NCI-H345 treated with DMSO at 0.1 percent for 48 hours (cell line): ENCODE data around the gene MYL10.

Experiments
- DNase-seq: peaks from one replicate; lab custom pipeline; 2025; ENCODE audit not compliant: unreplicated experiment; lab: John Stamatoyannopoulos, UW

The MYL10 gene

DNA sequence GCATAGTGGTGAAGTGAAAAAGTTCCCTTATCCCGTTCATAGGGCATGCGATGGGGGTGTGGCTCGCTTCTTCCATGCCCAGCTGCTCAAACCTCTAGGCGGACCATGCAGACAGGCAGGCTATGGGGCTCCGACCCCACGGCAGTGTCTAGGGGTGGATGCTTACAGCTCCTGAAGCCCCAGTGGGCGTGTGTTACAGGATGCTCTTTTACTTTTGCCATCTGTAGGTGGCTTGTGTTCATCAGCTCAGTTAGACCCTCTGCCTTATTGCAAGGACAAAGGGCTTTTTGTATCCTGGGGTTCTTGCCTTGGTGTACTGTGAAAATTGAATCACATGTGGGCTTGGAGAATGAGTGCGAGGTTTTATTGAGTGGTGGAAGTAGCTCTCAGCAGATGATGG lies at the start of gene MYL10:
MYL10 (minus strand) TSS at position 126 of the 400 bp plus-strand sequence. CDS start 178 bp downstream, outside the sequence.
- DNase-seq: no peak

DNA sequence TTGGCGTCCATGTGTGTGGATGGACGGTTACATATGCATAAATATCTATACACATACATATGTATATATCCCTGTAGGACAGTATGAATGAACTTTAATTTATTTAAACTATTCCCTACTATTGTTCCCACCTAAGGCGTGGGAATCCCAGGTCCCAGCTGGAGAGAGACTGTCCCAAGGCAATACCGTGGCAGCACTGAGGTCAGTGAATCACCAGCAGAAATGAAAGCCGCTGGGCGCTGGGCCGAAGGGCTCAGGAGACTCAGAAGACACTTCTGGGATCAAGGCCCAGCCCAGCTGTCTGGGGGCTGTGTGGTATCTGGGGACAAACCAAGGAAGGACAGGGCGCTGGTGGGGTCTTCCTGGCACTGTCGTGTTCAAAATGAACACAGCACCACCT lies 49.6 kb upstream of the MYL10 start:
- no peak for DNase-seq

DNA sequence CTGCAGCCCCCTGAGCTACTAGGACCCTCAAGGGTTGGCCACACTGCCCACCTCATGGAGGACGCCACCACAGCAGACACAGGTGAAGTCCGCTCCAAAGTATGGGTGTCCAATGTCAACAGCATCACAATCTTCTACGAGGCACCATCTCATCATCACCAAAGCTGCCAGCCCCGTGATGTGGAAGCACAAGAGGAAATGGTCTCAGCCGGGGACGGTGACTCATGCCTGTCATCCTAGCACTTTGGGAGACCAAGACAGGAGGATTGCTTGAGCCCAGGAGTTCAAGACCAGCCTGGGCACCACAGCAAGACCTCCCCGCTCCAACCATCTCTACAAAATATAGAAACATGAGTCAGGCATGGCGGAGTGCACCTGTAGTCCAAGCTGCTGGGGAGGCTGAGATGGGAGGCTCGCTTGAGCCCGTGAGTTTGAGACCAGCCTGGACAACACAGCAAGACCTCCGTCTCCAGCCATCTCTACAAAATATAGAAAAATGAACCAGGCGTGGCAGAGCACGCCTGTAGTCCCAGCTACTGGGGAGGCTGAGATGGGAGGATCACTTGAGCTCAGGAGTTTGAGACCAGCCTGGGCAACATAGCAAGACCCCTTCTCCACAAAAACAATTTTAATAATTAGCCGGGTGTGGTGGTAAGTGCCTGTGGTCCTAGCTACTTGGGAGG lies 48.8 kb upstream of the MYL10 start:
- DNase-seq: no peak

DNA sequence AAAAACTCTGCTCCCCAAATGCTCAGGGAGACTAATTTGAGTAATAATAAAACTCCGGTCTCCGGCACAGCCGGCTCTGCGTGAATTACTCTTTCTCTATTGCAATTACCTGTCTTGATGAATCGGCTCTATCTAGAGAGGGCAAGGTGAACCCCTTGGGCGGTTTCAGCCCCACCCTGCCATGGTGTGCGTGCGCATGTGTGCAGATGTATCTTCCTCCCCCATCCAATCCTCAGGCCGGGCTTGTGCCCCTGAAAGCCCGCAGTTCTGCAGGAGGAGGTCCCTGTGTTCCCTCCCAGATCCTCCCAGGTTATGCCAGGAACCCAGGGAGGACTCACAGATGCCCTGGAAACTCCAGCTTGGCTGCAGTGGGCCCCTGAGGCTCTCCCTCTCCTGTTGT lies 48.3 kb upstream of the MYL10 start:
- no peak for DNase-seq

DNA sequence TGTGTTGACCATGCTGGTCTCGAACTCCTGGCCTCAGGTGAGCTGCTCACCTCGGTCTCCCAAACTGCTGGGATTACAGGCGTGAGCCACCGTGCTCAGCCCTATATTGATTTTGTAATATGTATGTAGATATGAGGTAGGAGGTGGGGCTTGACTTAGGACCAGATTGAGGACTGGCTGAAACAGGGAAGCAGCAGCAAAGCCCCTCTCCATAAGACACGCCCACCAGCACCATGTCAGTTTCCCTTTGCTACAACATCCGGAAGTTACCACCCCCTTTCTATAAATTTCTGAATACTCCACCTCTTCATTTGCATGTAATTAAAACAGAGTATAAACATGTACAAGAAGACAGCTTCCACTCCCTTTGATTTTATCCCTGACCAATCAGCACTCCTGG lies 47.9 kb upstream of the MYL10 start:
- no peak for DNase-seq

DNA sequence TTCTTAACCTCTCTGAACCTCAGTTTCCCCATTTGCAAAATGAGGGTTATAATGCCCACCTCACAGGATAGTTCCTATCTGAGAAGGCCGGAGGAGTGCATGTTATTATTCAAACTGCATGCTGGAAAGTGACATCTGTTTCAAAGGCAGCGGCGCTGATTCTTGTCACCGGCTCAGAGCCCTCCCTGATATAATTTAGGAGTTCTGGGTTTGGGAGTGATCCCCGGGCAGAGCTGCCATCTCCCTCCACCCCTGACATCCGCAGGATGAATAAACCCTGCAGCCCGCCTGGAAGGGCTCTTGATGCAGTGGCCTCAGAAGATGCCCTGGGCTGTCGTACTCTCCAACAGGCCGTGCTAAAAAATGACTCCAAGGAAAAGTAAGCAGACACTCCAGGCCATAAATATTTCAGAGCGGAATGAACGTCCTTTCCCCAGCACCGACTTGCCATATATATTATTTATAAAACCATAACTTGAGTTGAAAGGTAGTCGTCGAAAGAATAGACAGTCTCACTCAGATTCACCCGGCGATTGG lies 47.0 kb upstream of the MYL10 start:
- DNase-seq: no peak

DNA sequence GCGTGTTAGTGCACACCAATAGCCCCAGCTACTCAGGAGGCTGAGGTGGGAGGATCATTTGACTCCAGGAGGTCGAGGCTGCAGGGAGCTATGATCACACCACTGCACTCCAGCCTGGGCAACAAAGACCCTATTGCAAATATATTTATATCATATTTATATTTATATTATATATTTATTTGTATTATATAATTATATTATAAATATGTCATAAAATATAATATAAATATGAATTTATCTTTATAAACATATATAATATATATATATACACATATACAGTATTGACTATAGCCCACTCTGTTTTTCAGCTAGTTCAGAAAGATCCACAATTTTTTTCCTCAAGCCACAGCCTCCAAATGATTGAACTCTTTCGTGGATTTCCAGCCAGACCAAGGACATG lies 45.3 kb upstream of the MYL10 start:
- DNase-seq: no peak

DNA sequence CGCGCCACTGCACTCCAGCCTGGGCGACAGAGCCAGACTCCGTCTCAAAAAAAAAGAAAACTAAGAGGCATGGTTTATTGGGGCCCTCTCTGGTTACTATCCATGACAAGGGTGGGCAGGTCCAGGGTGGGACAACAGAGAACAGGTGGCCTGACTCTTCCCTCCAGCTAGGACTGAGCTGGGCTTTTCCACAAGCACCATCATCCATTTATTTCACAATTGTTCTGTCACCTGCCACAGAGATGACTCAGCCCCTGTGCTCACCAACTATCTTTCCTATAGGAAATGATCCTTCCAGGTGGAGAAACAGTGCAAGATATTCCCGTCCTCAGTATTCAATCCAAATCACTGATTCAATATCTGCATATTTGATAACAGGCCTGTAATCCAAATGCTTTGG lies 44.9 kb upstream of the MYL10 start:
- no peak for DNase-seq

DNA sequence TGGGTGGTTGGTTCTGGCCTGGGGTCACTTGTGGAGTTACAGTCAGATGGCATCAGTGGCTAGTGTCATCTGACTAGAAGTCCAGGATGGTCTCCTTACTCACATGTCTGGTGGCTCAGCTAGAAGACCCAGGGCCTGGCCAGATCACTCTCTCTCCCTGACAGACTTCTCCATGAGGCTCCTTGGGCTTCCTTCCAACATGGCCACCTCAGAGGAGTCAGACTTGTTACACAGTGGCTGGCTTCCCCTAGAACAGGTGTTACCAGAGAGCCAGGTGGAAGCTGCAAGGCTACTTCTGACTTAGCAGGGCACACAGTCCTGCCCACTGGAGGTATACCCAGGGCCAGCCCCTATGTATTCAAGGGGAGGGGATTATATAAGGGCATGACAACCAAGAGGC lies 44.2 kb upstream of the MYL10 start:
- no peak for DNase-seq

DNA sequence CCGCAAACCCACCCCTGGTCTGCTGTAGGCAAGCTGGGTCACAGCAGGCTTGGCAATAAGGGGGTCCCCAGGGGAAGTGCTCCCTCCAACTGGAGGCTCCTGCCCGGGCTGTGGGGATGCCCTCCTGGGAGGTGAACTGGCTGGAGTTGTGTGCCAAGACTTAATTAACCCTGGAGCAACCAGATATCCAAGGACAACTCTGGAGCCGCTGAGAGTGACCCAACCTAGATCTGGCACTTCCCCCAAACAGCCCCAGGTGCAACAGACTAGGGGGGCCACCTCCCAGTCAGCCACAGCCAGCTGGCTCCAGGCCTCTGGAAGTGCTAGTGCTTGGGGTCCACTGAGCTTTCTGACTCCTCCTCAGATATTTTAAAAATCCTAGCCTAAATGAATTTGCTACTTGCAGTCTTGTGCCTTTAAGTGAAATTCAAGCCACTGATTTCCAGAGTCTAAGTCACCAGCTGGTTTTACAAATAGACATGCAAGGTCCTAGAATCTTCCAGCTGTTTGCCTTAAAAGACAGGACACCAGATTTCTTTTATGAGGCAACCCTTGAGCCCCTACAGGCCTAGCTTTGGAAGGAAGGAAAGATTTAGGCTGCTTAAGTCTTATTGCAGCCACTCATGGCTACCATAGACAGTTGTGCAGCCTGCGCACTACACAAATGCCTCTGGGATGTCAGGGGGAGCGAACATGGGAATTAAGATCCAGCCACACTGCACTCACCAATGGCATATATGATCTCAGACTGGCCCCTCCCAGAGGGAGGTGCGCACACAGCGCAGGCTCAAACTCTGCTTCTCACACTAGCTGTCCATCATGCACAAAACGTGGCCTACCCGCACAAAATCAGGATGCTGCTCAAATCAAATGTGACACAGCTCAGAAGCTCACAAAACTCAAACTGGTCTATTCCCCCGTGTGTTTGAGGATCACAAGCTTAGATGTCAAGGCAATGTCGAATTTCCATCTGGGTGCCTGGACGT lies 42.6 kb upstream of the MYL10 start:
- DNase-seq: no peak

DNA sequence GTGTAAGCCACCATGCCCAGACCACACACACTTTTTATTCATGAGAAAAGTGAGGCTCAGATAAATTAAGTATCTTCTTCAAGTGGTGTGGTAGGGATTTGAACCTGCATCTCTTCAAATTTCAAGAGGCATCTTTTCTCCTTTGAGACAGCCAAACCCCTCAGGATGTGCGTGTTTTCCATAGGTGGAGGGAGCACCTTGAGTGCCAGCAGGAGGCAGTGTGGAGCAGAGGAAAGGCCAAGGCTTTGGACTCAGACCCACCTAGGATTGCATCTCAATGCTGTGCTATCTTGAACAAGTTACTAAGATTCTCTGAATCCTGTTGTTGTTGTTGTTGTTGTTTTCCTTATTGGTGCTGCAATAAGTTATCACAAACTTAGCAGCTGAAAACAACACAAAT lies 40.2 kb upstream of the MYL10 start:
- no peak for DNase-seq

DNA sequence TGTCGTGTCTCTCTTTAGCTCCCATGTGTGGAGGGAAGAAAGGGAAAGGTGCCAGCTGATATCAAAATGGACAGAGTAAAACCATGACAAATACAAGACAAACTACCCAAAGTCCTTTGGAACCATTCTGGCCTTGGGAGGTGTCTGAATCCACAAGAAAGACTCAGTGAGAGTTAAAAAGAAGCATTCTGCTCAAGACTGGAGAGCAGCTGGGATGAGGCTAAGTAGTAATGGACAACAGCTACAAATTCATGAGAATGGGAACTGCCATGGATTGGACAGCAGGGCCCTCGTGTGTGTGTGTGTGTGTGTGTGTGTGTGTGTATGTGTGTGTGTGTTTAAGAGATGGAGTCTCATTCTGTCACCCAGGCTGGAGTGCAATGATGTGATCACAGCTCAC lies 39.6 kb upstream of the MYL10 start:
- no peak for DNase-seq

DNA sequence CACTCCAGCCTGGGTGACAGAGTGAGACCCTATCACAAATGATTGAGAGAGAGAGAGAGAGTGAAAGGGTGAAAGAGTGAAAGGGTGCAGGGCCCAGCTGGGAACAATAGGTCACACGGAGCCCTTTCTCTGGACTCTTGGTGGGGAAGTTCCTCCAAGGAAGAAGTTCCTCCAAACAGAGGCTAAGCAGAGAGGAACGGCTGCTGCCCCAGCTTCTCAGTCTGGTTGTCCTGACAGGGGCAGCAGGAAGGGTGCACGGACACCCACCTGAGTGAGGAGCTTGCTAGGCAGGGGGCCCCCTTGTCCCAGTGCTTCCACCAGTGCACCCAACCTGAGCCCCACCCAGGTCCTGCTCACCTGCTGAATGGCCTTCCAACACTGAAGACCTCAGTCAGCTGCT lies 38.8 kb upstream of the MYL10 start:
- no peak for DNase-seq

DNA sequence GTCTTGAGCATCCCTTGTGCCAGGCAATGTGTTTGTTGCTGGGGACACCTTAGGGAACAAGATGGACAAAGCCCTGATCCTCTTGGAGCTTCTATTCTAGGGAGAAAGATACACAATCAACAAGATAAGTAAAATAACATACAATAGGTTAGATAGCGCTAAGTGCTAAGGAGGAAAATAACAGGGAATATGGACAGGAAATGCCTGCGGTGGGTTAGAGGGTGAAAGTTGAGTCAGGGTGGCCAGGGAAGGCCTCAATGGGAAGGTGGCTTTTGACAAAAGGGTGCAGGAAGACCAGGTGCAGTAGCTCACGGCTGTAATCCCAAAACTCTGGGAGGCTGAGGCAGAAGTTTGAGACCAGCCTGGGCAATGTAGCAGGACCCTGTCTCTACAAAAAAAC lies 38.3 kb upstream of the MYL10 start:
- DNase-seq: no peak

DNA sequence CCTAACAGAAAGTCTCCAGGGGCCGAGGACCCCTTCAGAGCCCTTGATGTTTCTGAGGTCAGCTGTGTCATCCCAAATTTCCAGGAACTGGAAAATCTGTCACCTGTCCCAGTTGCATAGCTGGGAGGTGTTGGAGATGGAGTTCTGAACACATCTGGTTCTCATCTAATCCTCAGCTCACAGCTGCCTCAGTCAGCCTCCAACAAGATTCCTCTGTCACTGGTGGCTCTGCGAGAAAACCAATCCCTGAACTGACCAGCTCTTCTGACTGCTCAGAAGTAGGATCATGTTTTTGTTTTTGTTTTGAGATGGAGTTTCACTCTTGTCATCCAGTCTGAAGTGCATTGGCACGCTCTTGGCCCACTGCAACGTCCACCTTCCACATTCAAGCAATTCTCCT lies 37.6 kb upstream of the MYL10 start:
- no peak for DNase-seq

DNA sequence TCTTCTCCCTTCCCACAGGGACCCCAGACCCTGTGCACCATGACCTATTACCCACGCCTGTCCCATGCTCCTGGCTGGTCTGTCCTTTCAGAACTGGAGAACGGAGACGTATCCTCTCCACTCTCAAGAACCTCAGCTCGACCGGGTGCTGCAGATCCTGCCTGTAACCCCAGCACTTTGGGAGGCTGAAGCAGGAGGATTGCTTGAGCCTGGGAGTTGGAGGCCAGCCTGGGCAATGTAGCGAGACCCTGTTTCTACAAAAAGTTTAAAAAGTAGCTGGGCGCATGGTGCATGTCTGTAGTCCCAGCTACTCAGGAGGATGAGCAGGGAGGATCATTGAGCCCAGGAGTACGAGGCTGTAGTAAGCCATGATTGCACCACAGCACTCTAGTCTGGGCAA lies 37.2 kb upstream of the MYL10 start:
- no peak for DNase-seq

DNA sequence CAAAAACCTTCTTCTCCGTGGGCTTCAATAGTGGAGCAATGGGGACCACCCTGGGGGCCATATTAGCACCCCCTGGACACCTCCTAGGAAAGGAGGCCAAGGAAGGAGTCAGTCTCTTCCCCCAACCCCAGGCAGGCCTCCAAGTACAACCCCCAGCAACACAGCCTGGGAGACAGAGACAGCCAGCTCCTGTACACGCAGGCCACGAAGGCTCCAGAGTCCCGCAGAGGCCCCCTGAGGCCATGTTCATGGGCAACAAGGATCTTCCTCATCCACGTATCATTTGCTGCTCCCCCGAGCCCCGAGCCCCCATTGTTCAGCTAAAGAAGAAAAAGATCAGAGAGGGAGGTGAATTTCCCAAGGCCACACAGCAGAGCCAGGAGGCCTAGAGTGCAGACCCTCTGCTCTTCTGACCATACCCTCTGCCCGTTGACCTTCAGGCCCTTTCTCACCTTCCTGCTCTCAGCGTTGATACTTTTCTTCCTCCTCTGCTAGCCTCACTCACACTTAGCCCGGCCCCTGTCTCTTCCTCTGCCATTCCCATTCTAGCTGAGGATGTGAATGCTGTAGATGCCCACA lies 35.9 kb upstream of the MYL10 start:
- no peak for DNase-seq

DNA sequence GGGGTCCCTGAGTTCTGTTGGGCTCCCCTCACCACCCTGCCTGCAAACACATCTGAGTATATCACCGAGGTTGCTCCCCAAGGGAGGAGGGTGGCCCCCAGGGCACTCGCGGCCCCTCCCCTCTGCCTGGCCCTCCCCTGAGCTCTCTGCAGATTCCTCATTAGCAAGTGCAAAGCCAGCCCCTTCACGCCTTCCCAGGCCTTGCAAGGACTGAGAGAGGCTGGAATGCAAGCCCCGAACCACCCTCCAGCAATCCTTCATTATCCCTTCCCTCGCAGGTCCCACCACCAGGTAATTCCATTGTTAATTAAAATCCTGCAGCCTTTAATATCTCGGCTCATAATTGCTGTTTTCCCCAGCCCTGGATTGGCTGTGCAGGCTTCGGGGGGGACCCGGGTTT lies 35.3 kb upstream of the MYL10 start:
- DNase-seq: no peak

DNA sequence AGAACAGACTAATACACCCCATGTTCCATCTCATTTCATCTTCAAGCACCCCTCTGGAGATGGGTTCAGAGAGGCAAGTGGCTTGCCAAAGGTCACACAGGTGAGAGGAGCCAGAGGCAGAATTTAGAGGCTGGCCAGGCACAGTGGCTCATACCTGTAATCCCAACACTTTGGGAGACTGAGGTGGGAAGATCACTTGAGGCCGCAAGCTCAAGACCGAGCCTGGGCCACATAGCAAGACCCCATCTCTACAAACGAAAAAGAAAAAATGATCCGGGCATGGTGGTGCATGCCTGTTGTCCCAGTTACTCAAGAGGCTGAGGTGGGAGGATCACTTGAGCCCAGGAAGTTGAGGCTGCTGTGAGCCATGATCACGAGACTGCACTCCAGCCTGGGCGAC lies 34.7 kb upstream of the MYL10 start:
- DNase-seq: no peak

DNA sequence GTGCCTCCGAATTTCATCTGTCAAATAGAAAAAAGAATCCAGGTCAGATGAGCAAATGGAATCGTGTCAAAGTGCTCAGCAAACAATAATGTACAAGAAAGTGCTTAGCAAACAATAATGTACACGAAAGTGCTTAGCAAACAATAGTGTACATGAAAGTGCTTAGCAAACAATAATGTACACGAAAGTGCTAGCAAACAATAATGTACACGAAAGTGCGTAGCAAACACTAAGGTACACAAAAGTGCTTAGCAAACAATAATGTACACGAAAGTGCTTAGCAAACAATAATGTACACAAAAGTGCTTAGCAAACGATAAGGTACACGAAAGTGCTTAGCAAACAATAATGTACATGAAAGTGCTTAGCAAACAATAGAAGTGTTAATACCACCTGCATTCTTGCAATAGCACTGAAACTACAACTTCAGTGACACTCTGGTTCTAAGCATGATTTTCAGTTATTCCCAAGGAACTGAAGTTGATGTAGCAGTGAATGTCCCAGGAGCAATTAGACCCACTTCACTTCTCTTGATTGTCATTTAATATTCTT lies 33.4 kb upstream of the MYL10 start:
- no peak for DNase-seq

DNA sequence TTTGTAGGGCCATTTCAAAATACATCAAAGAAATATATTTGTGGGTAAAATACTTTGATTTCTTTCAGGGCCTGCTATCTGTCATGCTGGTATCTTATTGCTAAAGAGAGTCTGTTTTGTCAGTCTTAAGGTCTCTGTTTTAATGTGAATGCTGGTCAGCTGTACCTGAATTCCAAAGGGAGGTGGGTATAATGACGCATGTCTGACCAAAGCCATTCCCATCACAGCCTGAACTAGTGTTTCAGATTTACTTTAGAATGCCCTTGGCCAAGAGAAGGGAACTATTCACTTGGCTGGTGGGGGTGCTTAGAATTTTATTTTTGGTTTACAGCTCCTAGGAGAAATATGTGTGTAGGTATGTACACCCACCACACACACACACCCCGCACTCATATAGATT lies 30.6 kb upstream of the MYL10 start:
- DNase-seq: no peak
